ENCODE measurements around the gene PCDH1. TPM values are rescaled to one million over a fixed set of nuclear protein-coding genes. Genes with fewer than 3 reads are reported as not detected.
"Not testable (repeated sequence)": the region's sequence is repeated elsewhere in the genome, so short reads cannot be mapped to it uniquely, and the experiment has no call there.

PCDH1 gene
- total and polyA plus RNA-seq, 2 donors (not counting 3 experiments of a cell fraction or from before 2014, with no cell fraction given): 113 to 136 TPM

DNA sequence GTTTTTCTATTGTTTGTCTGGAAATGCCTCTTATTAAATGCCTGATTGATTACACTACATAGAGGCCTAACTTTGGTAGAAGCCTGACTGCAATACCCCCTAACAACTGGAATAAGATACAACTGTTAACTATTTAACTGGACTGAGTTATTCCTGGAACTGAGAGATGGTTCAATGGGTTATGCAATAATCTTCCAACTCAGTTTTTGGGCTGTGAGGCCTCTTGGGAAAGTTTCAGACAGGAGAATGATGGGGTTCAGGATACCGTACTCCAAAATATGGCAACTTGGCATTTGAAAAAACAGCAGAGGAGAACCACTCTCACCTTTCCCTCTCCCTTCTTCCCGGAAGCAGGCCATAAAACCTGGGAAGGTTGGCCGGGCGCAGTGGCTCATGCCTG is 19.2 kb upstream of the PCDH1 start:
- intact Hi-C loops (cut with micrococcal nuclease) (no loop called here), dilution Hi-C loops (cut with MboI; ENCODE audit: extremely low pct_ligation_motif_present, low sequenced_read_pairs) (loop anchor here (25.0 kb wide), 1 partner anchor 160 kb away; no protein-coding TSS in a partner anchor)
- Histone ChIP-seq H3K4me3 (replicated peaks in 1 of 3; ENCODE audit: insufficient read depth in 1 of 3, low read depth in 1 of 3, low read length in 3 of 3) (no peak overlapping the region), H3K9me3 (replicated peaks; ENCODE audit: control insufficient read depth, insufficient read depth, low read length) (no peaks in the 10 kb centered on the region), H3K4me2 (ENCODE audit: insufficient read depth, low read length) (no peak overlapping the region), H4K20me1 (replicated peaks; ENCODE audit: control insufficient read depth, extremely low read depth, insufficient read depth, low read length) (no peaks in the 10 kb centered on the region), H2AFZ (ENCODE audit: low read depth, low read length) (no peak overlapping the region), H3K36me3 (ENCODE audit: control insufficient read depth in 2 of 2, extremely low read depth in 1 of 2, insufficient read depth in 2 of 2, low read length in 2 of 2) (no peaks in the 10 kb centered on the region), H3K4me1 (ENCODE audit: control insufficient read depth, extremely low read depth, insufficient read depth, low read length) (no peaks in the 10 kb centered on the region), H3K9ac (replicated peaks; ENCODE audit: extremely low read depth, insufficient read depth, low read length) (no peak overlapping the region), H3K9me1 (replicated peaks; ENCODE audit: control insufficient read depth, extremely low read depth, insufficient read depth, low read length) (no peaks in the 10 kb centered on the region), H3K27ac (ENCODE audit: insufficient read depth, low read depth, low read length) (no peak overlapping the region), H3K79me2 (ENCODE audit: control insufficient read depth, insufficient read depth, low read length) (no peaks in the 10 kb centered on the region), H3K27me3 (ENCODE audit: control insufficient read depth in 2 of 2, insufficient read depth in 2 of 2, low read length in 2 of 2) (peaks cover 3 to 4% of the 10 kb centered on the region in 2 experiments)
- ChIA-PET POLR2A (no interaction called here), CTCF (interaction anchor here (1.2 to 2.5 kb wide), 2 partner anchors 14 to 63 kb away, joined by 3 to 10 read pairs; no protein-coding TSS in a partner anchor)
- BruUV-seq (replicated peaks): no TSS peak
- DNase-seq (ENCODE audit: low read depth, low spot score): no peak
- TF ChIP-seq POLR2AphosphoS5 (IDR thresholded peaks at IDR 0.05; ENCODE audit: insufficient read depth, low read depth, low read length) (no peak), MYC (IDR thresholded peaks at IDR 0.05; ENCODE audit: low read depth, low read length) (no peak), FOS (IDR thresholded peaks at IDR 0.05; ENCODE audit: borderline replicate concordance, insufficient read depth, low read length) (no peak), POLR2A (IDR thresholded peaks at IDR 0.05; ENCODE audit: low read depth, low read length) (no peak), GATA2 (IDR thresholded peaks at IDR 0.05; ENCODE audit: insufficient read depth, insufficient read length, low read depth, low read length) (no peak), JUN (IDR thresholded peaks at IDR 0.05; ENCODE audit: borderline replicate concordance, insufficient read depth, insufficient read length, low read depth) (no peak), EZH2 (IDR thresholded peaks at IDR 0.05; ENCODE audit: borderline replicate concordance, low read depth, low read length, severe bottlenecking) (no peak)
- TF ChIP-seq, protein P1, sequence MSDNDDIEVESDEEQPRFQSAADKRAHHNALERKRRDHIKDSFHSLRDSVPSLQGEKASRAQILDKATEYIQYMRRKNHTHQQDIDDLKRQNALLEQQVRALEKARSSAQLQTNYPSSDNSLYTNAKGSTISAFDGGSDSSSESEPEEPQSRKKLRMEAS (IDR thresholded peaks at IDR 0.05; ENCODE audit: insufficient read depth, insufficient read length): no peak
- TF ChIP-seq, protein P2, sequence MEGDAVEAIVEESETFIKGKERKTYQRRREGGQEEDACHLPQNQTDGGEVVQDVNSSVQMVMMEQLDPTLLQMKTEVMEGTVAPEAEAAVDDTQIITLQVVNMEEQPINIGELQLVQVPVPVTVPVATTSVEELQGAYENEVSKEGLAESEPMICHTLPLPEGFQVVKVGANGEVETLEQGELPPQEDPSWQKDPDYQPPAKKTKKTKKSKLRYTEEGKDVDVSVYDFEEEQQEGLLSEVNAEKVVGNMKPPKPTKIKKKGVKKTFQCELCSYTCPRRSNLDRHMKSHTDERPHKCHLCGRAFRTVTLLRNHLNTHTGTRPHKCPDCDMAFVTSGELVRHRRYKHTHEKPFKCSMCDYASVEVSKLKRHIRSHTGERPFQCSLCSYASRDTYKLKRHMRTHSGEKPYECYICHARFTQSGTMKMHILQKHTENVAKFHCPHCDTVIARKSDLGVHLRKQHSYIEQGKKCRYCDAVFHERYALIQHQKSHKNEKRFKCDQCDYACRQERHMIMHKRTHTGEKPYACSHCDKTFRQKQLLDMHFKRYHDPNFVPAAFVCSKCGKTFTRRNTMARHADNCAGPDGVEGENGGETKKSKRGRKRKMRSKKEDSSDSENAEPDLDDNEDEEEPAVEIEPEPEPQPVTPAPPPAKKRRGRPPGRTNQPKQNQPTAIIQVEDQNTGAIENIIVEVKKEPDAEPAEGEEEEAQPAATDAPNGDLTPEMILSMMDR (IDR thresholded peaks at IDR 0.05; ENCODE audit: extremely low read depth in 1 of 2, insufficient read depth in 1 of 2, low read depth in 1 of 2, low read length in 2 of 2): no peak
- no peak for FAIRE-seq

DNA sequence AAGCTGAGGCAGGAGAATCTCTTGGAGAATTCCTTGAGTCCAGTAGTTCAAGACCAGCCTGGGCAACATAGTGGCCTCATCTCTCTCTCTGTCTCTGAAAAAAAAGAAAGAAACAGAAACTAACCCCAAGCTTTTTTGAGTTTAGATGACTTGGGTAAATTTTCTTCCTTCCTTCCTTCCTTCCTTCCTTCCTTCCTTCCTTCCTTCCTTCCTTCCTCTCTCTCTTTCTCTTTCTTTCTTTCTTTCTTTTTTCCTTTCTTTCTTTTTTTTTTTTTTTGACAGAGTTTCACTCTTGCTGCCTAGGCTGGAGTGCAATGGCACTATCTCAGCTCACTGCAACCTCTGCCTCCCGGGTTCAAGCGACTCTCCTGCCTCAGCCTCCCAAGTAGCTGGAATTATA is 12.2 kb upstream of the PCDH1 start:
- BruUV-seq (replicated peaks); H3K9ac ChIP-seq (replicated peaks; ENCODE audit: extremely low read depth, insufficient read depth, low read length); H3K9me1 ChIP-seq (replicated peaks; ENCODE audit: control insufficient read depth, extremely low read depth, insufficient read depth, low read length); H3K9me3 ChIP-seq (replicated peaks; ENCODE audit: control insufficient read depth, insufficient read depth, low read length); H4K20me1 ChIP-seq (replicated peaks; ENCODE audit: control insufficient read depth, extremely low read depth, insufficient read depth, low read length); H3K27me3 ChIP-seq (ENCODE audit: control insufficient read depth in 2 of 2, insufficient read depth in 2 of 2, low read length in 2 of 2); H3K4me3 ChIP-seq (replicated peaks in 1 of 3; ENCODE audit: insufficient read depth in 1 of 3, low read depth in 1 of 3, low read length in 3 of 3); H3K27ac ChIP-seq (ENCODE audit: insufficient read depth, low read depth, low read length); DNase-seq (ENCODE audit: low read depth, low spot score); H3K4me2 ChIP-seq (ENCODE audit: insufficient read depth, low read length); H3K4me1 ChIP-seq (ENCODE audit: control insufficient read depth, extremely low read depth, insufficient read depth, low read length); intact Hi-C loops (cut with micrococcal nuclease); H2AFZ ChIP-seq (ENCODE audit: low read depth, low read length); H3K36me3 ChIP-seq (ENCODE audit: control insufficient read depth in 2 of 2, extremely low read depth in 1 of 2, insufficient read depth in 2 of 2, low read length in 2 of 2); FAIRE-seq; H3K79me2 ChIP-seq (ENCODE audit: control insufficient read depth, insufficient read depth, low read length): not testable (repeated sequence)
- dilution Hi-C loops (cut with MboI; ENCODE audit: extremely low pct_ligation_motif_present, low sequenced_read_pairs): loop anchor here (25.0 kb wide), 1 partner anchor 153 kb away; no protein-coding TSS in a partner anchor
- ChIA-PET CTCF (interaction anchor here (1.0 to 4.8 kb wide), 15 partner anchors 9 to 253 kb away, joined by 3 to 303 read pairs (median 7); partner anchors contain the start of genes DELE1, PCDH12 and RNF14), POLR2A (interaction anchor here (0.5 to 1.1 kb wide), 2 partner anchors 69 to 76 kb away, joined by 3 to 6 read pairs; no protein-coding TSS in a partner anchor)
